GM19438 (cell line): ENCODE measurements around the gene RASSF7.
A peak's percentile ranks its signal among the peaks of the same experiment; 100 is the strongest.
"Not testable (repeated sequence)": the region's sequence is repeated elsewhere in the genome, so short reads cannot be mapped to it uniquely, and the experiment has no call there.

ENCODE experiments used
- ATAC-seq: cut with Tn5 transposase; IDR thresholded peaks from one replicate; pipeline ENCODE4 v1.9.1; 2021; ENCODE audit warnings: low read depth; ENCODE audit not compliant: unreplicated experiment

The RASSF7 gene, protein sequence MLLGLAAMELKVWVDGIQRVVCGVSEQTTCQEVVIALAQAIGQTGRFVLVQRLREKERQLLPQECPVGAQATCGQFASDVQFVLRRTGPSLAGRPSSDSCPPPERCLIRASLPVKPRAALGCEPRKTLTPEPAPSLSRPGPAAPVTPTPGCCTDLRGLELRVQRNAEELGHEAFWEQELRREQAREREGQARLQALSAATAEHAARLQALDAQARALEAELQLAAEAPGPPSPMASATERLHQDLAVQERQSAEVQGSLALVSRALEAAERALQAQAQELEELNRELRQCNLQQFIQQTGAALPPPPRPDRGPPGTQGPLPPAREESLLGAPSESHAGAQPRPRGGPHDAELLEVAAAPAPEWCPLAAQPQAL

DNA sequence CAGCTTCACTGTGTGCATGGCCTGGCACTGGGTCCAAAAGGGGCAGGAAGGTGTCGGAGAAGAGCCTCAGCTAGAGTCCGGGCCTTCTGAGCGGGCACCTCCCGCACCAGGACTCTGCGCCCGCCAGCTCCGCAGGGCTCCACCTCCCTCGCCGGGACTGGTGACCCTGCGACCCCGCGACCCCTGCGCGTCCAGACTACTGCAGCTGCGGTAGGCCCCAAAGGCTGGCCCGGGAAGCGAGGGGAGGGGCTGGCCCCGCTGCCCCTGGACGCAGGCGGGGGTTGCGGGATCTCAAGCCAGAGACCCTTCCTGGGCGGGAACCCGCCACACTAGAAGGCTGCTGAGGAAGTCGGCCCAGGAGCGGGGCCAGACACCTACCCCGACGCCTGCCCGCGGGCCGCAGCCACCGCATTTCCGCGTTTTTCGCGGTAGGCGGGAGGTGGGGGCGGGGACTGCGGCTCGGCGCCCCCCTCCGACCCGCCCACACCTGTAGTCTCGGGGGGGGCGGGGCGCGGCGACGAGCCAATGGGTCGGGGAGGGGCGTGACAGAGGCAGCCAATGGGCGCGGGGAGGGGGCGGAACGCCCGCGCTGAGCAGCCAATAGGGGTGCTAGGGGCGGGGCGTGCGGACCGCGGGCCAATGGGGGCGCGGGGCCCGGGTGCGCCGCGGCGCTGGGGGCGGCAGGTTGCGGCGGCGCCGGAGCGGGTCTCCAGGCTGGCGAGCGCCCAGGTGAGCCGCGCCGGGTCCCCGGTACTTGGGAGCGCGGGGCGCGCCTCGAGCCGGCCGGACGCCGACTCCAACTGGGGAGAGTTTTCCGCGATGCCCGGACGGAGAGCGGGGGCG, at the start of gene RASSF7, which contains the start of gene LMNTD2:
Gene RASSF7, plus strand, starts transcription at position 666 of the 843 bp plus-strand sequence. CDS start 799 bp downstream, outside the sequence.
Gene LMNTD2, minus strand, starts transcription at position 434 of the 843 bp plus-strand sequence. Its CDS starts 22 bp downstream, at position 412.
- ATAC-seq: peak; percentile 61

GRCh38 chr11:512761-513595, 47.8 kb upstream of the RASSF7 start:
- ATAC-seq: no peak

- ATAC-seq: no peak
Measured at GRCh38 chr11:514606-515005, 46.2 kb upstream of the RASSF7 start.

GRCh38 chr11:515131-515530, 45.6 kb upstream of the RASSF7 start:
- ATAC-seq: no peak

- no peak for ATAC-seq
Measured at GRCh38 chr11:516400-516799, 44.4 kb upstream of the RASSF7 start.

- ATAC-seq: not testable (repeated sequence)
Measured at GRCh38 chr11:516918-517685, 43.7 kb upstream of the RASSF7 start.

DNA sequence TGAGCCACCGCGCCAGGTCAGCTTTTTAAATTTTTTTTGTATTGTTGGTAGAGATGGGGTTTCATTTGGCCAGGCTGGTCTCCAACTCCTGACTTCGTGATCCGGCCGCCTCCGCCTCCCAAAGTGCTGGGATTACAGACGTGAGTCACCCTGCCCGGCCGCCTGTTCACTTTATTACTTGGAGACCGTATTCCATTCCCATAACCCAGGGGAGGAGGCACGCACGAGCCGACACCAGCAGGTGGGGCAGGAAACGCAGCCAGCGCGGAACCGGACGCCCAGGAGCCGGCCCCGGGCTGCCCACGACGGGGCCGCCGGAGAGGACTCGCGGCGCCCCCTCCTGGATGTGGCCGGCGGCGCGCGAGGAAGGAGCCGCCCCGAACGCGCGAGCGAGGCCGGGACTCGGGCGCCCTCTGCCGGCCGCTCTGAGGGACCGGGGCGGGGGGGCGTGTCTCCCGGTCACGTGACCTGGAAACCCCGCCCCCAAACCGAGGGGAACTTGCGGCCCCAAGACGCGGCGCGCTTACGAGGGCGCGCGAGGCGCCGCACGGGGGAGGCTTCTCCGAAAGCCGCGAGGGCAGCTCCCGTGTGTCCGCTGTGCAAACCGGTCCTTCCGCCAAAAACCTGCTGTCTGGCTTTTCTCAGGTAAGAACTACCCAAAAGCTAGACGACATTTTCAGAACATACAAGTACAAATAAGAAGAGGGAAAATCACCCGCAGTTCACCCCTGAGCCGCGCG, 42.1 kb upstream of the RASSF7 start:
- peak; percentile 87 for ATAC-seq

DNA sequence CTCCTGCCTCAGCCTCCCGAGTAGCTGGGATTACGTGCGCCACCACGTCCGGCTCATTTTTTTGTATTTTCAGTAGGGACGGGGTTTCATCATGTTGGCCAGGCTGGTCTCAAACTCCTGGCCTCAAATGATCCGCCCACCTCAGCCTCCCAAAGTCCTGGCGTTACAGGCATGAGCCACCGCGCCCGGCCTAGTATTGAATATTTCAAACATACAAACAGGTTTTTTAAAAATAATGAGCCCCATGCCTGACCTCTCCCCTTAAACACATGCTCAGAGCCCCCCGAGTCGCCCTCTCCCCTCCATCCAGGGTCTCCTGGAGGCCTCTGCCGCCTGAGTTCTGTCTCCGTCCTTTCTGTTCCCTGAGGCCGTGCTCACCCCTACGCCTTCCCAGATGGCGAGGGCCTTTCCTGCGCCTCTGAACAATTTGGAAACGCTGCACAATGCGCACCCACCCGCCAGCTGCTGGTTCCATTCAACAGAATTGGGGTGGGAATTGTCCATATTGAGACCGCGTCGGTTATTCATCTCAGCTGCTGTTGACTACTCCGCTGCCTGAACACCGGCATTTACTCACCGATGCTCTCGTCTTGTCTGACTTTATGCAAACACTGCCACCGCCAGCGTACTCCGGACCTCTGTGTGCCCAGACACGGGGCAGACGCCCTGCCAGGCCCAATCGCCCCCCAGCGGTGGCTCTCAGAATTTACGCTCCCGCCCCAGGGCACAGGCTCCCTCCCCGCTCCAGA, 40.2 kb upstream of the RASSF7 start:
- no peak for ATAC-seq

GRCh38 chr11:521177-521688, 39.5 kb upstream of the RASSF7 start:
- no peak for ATAC-seq

DNA sequence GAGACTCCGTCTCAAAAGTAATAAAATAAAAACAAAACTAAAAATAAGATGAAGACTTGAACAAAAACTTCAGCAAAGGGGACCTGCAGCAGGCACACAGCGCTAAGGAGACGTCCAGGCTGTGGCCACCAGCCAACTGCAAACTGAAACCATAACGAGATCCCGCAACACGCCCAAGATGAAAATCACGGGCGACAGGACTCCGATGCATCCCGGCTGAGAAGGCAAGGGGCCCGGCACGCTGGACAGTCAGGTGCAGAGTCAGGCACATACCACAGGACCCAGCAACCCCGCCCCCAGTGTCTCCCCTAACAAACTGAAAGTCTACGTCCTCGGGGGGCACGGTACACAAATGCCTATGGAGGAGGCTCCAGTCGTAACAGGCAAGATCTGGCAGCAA, 34.6 kb upstream of the RASSF7 start:
- ATAC-seq: no peak

GRCh38 chr11:528166-528814, 32.5 kb upstream of the RASSF7 start:
- ATAC-seq: no peak

DNA sequence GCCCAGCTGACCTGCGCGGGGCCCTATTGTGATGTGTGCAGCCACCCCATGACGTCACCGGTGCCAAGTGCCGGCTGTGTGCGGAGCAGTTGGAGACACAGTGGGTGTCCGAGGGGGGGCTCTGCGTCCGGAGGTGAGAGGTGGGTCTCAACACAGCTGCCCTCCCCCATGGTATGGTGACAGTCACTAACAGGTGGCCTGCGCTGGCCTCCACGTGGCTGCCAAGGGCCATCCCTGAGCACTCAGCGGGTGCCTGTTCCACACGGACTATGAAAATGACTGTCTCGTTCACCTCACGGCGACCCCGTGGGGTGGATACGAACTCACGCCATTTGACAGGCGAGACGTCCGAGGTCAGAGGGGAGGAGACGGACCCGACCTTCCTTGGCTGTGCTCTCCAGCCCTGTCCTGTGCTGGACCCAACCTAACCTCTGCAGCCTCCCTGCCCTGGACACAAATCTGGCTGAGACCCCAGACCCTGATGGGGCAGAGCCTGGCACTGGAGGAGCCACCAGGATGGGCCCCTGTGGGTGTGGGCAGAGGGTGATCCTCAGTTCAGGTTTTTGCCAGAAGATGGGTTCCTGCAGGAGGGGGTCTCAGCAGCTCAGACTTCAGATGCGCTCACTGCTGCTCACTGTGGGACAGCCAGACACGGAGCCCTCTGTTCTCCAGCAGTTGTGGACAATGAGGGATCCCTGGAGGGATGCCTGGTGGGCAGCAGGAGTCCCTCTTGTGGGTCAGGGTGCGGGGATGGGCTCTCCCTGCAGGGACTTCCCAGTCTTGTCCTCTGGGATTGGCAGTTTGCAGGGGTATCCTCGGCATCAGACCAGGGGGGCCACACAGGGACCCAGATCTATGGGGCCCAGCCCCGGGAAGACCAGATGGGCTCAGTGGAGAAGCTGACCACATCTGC, 31.7 kb upstream of the RASSF7 start:
- no peak for ATAC-seq

GRCh38 chr11:529728-530411, 30.9 kb upstream of the RASSF7 start:
- no peak for ATAC-seq

DNA sequence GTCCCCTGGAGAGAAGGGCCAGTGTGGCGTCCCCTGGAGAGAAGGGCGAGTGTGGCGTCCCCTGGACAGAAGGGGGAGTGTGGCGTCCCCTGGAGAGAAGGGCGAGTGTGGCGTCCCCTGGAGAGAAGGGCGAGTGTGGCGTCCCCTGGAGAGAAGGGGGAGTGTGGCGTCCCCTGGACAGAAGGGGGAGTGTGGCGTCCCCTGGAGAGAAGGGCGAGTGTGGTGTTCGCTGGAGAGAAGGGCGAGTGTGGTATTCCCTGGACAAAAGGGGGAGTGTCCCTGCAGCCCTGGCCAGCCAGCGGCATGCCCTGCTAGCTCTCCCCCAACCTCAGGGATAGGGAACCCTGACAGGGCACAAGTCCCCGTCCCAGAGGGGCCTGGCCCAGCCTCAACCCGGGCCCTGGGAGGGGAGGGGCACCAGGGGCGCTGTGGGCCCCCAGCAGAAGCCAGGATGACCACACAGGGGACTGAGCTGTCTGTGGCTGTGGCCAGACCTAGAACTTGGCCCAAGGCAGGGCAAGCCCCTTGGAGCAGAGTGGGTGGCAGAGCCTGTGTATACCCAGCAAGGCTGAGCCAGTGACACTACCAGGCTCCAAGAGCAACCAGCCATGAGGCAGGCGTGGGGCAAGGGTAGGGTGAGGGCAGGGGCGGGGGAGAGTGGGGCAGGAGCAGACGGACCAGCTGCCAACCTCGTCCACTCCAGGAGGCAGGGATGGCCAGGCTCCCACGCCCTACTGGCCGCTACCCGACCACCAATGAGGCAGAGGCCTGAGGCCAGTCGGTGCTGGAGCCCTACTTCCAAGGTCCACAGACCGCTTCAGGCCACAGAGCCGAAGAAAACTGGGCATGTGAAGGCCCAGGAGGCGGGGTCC, 29.6 kb upstream of the RASSF7 start:
- no peak for ATAC-seq

DNA sequence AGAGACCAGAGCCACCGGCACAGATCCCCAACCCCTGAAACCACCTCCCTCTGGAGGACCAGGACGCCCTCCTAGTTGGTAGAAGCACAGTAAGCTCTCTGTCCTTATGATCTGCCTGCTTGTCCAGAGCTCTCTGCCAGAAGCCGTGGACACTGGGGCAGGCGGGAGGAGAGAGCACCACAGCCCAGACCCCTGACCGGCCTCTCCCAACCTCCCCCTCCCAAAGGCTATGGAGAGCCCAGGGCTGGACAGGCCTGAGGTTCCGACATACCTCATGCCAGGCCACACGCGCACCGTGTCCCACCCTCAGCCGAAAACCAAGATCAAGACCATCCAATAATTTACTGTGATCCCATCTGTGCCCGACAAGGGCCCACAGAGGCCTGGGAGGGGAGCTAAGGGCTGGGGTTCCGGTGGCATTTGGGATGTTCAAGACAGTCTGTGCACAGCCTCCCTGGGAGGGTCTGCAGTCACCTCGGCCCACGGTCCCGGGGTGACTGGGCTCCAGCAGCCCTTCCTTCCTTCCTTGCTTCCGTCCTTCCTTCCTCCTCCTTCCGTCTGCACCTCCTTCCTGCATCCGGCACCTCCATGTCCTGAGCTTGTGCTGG, 28.7 kb upstream of the RASSF7 start:
- ATAC-seq: no peak
